Measurements from ENCODE around the gene C1QB.

DNA sequence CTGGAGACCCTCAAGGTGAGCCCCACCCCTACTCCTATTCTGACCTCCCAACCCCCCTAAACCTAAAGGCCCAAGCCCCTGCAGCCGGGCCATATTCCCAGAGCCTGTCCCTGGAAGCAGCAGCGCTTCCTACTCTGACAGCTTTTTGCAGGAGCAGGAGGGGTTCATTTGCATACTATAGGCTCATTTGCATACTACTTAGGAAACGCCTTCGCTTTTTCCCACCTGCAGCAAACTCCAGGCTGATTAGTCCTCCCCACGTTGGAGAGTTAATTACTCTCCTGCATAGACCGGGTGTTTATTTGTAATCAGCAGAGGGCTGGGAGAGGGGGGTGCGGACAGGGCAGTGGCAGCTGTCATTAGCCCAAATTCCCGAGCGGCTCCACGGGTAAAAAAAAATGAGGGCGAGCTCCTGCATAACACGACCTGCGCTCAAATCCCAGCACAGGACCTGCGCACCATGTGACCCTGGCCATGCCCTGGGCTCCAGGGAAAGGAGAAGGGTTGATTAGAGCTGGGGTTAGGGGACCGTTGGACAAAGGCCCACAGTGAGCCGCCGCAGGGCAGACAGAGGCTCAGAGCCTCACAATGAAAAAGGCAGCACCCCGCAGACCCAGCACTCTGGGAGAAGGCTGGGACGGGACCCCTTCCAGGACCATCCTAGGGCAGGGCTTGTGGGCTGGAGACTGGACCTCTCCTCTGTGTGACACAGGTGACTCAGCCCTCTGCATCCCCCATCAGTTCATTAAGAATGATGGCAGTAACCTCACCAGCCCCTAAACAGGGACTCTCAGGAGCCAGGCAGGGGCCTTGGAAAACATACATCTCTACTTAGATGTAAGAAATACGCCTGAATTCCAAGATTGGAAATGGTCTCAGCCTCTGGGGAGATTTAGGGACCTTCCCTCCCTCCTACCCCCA, 26.5 kb upstream of the C1QB start:
- no peak for TF ChIP-seq POLR2A (IDR thresholded peaks at IDR 0.05)
- TF ChIP-seq, protein P1, sequence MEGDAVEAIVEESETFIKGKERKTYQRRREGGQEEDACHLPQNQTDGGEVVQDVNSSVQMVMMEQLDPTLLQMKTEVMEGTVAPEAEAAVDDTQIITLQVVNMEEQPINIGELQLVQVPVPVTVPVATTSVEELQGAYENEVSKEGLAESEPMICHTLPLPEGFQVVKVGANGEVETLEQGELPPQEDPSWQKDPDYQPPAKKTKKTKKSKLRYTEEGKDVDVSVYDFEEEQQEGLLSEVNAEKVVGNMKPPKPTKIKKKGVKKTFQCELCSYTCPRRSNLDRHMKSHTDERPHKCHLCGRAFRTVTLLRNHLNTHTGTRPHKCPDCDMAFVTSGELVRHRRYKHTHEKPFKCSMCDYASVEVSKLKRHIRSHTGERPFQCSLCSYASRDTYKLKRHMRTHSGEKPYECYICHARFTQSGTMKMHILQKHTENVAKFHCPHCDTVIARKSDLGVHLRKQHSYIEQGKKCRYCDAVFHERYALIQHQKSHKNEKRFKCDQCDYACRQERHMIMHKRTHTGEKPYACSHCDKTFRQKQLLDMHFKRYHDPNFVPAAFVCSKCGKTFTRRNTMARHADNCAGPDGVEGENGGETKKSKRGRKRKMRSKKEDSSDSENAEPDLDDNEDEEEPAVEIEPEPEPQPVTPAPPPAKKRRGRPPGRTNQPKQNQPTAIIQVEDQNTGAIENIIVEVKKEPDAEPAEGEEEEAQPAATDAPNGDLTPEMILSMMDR (IDR thresholded peaks at IDR 0.05): no peak
